HepG2 (cell line): ENCODE results near the gene ADAR. TPM values are rescaled to one million over a fixed set of nuclear protein-coding genes. Genes with fewer than 3 reads are reported as not detected.

Experiments used
- ATAC-seq: fragments of 200-7000 bp; cut with Tn5 transposase; 3 replicates; pipeline ENCODE4 v1.9.1; 2020; ENCODE audit warnings: mild to moderate bottlenecking, moderate library complexity
- BruUV-seq: library from RNA; stranded (reverse); fragments of 400-500 nt; replicated peaks from 2 replicates; lab custom pipeline; 2021; lab: Mats Ljungman, UMichigan
- CTCF ChIA-PET: fragments of 300-600 bp; formaldehyde crosslinking; extraction: SDS; loops from one replicate; lab custom pipeline; 2021; ENCODE audit warnings: low total read pairs, inconsistent platforms, low intra/inter-chr PET ratio; lab: Yijun Ruan, JAX
- POLR2A ChIA-PET: fragments of 350-600 bp; sonication (Branson Sonifier 250); formaldehyde crosslinking; loops from one replicate; lab custom pipeline; 2020; ENCODE audit warnings: antibody characterized with exemption, inconsistent platforms; lab: Yijun Ruan, JAX
- DNase-seq: peaks from one replicate; pipeline ENCODE4 v3.0.0-alpha.2; 2015; ENCODE audit warnings: low spot score
- FAIRE-seq: peaks from 3 replicates; lab custom pipeline; 2011; peaks lifted over from hg19 to GRCh38; lab: Jason Lieb, UNC
- H2AFZ ChIP-seq: one replicate; pipeline ENCODE4 v1.6.1; 2011; ENCODE audit warnings: low read length, inconsistent platforms
- H3K27ac ChIP-seq: fragments of 300-600 bp; 3 replicates; pipeline ENCODE4 v1.8.0; 2011; ENCODE audit warnings: mixed run types, mild to moderate bottlenecking, mixed read lengths, low read length, inconsistent platforms; ENCODE audit not compliant: insufficient read depth; ENCODE audit errors: extremely low read length
- H3K27me3 ChIP-seq, 2 experiments: fragments of 200-600 bp in 1 of 2; 2 replicates in 1 of 2; 3 replicates in 1 of 2; pipeline versions ENCODE4 v1.6.0 to v1.8.0; 2011; ENCODE audit warnings: low read length in 2 of 2, mild to moderate bottlenecking in 2 of 2, moderate library complexity in 2 of 2, inconsistent platforms in 1 of 2; ENCODE audit not compliant: insufficient read depth in 2 of 2, control insufficient read depth in 1 of 2
- H3K36me3 ChIP-seq, 2 experiments: fragments of 200-600 bp in 1 of 2; replicated peaks in 1 of 2; 2 replicates in 1 of 2; 3 replicates in 1 of 2; pipeline versions ENCODE4 v1.5.1 to v1.8.0; 2011; ENCODE audit warnings: low read length in 2 of 2, inconsistent platforms in 1 of 2; ENCODE audit not compliant: insufficient read depth in 2 of 2, control insufficient read depth in 1 of 2
- H3K4me1 ChIP-seq: 2 replicates; pipeline ENCODE4 v1.5.1; 2012; ENCODE audit warnings: low read length, inconsistent platforms; ENCODE audit not compliant: insufficient read depth
- H3K4me2 ChIP-seq: 2 replicates; pipeline ENCODE4 v1.6.0; 2011; ENCODE audit warnings: low read depth, low read length, inconsistent platforms
- H3K4me3 ChIP-seq, 3 experiments: fragments of 200-600 bp in 1 of 3; sonication (generic), shearing (Covaris generic) in 1 of 3; replicated peaks in 1 of 3; 2 replicates each; pipeline ENCODE4 v1.5.1; 2011 to 2016; ENCODE audit warnings: low read length in 3 of 3, inconsistent platforms in 2 of 3, low read depth in 2 of 3, mild to moderate bottlenecking in 2 of 3, control low read depth in 1 of 3, mixed read lengths in 1 of 3; ENCODE audit not compliant: insufficient read depth in 1 of 3
- H3K79me2 ChIP-seq: one replicate; pipeline ENCODE4 v1.6.1; 2011; ENCODE audit warnings: low read length, inconsistent platforms; ENCODE audit not compliant: insufficient read depth
- H3K9ac ChIP-seq: 2 replicates; pipeline ENCODE4 v1.6.0; 2011; ENCODE audit warnings: mild to moderate bottlenecking, low read depth, low read length, inconsistent platforms; ENCODE audit not compliant: insufficient read depth
- H3K9me3 ChIP-seq: 2 replicates; pipeline ENCODE4 v1.5.1; 2012; ENCODE audit warnings: mild to moderate bottlenecking, low read length
- H4K20me1 ChIP-seq: 2 replicates; pipeline ENCODE4 v1.6.0; 2011; ENCODE audit warnings: inconsistent platforms, mild to moderate bottlenecking, low read length, moderate library complexity; ENCODE audit not compliant: insufficient read depth
- AGO1 ChIP-seq: fragments of 200-400 bp; formaldehyde crosslinking; IDR thresholded peaks from 2 replicates; pipeline ENCODE4 v1.6.1; 2017; ENCODE audit warnings: mild to moderate bottlenecking, low read depth, low read length, moderate library complexity; ENCODE audit not compliant: poor library complexity, severe bottlenecking
- GTF3A ChIP-seq: sonication (generic); formaldehyde crosslinking; conservative IDR thresholded peaks from 2 replicates; pipeline ENCODE4 v1.4.0; 2020; ENCODE audit warnings: mild to moderate bottlenecking, missing genetic modification reagents
- HOXA3 ChIP-seq: sonication (generic); formaldehyde crosslinking; IDR thresholded peaks from 2 replicates; pipeline ENCODE4 v1.5.0; 2020; ENCODE audit warnings: missing genetic modification reagents
- RELA ChIP-seq: sonication (generic); formaldehyde crosslinking; IDR thresholded peaks from 2 replicates; pipeline ENCODE4 v1.4.0; 2020; ENCODE audit warnings: missing genetic modification reagents
- SMAD9 ChIP-seq: sonication (generic); formaldehyde crosslinking; IDR thresholded peaks from 2 replicates; pipeline ENCODE4 v1.5.1; 2020; ENCODE audit warnings: mild to moderate bottlenecking, missing genetic modification reagents
- TAF1 ChIP-seq: sonication (generic); formaldehyde crosslinking; IDR thresholded peaks from 2 replicates; pipeline ENCODE4 v1.4.0; 2020; ENCODE audit warnings: missing genetic modification reagents
- TMF1 ChIP-seq: sonication (generic); formaldehyde crosslinking; IDR thresholded peaks from 2 replicates; pipeline ENCODE4 v1.8.1; 2022; ENCODE audit warnings: low read depth, missing genetic modification reagents
- ZNF446 ChIP-seq: sonication (generic); formaldehyde crosslinking; IDR thresholded peaks from 2 replicates; pipeline ENCODE4 v1.5.0; 2020; ENCODE audit warnings: mild to moderate bottlenecking, missing genetic modification reagents
- ZNF781 ChIP-seq: sonication (generic); formaldehyde crosslinking; IDR thresholded peaks from 2 replicates; pipeline ENCODE4 v1.5.1; 2020; ENCODE audit warnings: borderline replicate concordance, mild to moderate bottlenecking, missing genetic modification reagents; ENCODE audit errors: not compliant biosample characterization
- WGBS: methylation state at CpG from one replicate; pipeline ENCODE4 v1.1.6; 2017; ENCODE audit warnings: low lambda C conversion rate; 5-methylcytosine and 5-hydroxymethylcytosine counted together
- in situ Hi-C: cut with HindIII; loops from 2 replicates; pipeline ENCODE4 v1.10.0; 2017; ENCODE audit warnings: low pct_unique_long_range_greater_than_20kb; ENCODE audit not compliant: extremely low pct_ligation_motif_present
- intact Hi-C: fragments of 100-400 bp; cut with micrococcal nuclease; formaldehyde crosslinking; loops from one replicate; pipeline ENCODE4 v1.10.0; 2022; ENCODE audit not compliant: unreplicated experiment
- polyA plus RNA-seq, 8 experiments: library from polyadenylated mRNA; depleted of rRNA in 3 of 8; stranded (reverse) in 7 of 8; unstranded in 1 of 8; fragments of >200 nt; fragmentation: Illumina TruSeq in 4 of 8; extraction: Trizol in 4 of 8; gene quantifications; 2 replicates each; pipeline versions ENCODE4 v1.2.1 to v1.2.3, GENCODE V29; 2011 to 2016; ENCODE audit warnings: low read depth in 4 of 8, missing spikeins in 1 of 8, mixed read lengths in 1 of 8; ENCODE audit not compliant: insufficient read depth in 1 of 8
- total RNA-seq, 5 experiments: library from RNA; depleted of rRNA; stranded (reverse); fragments of >200 nt; fragmentation: Illumina TruSeq; extraction: Trizol; gene quantifications; 2 replicates each; pipeline ENCODE4 v1.2.3, GENCODE V29; 2016; ENCODE audit warnings: low read depth in 1 of 5
- TF ChIP-seq, protein P1 (sequence below): sonication (generic); formaldehyde crosslinking; IDR thresholded peaks from 2 replicates; pipeline ENCODE4 v1.4.0; 2020; ENCODE audit warnings: missing genetic modification reagents
- TF ChIP-seq, protein P2 (sequence below): sonication (generic); formaldehyde crosslinking; IDR thresholded peaks from 2 replicates; pipeline ENCODE4 v1.5.0; 2020; ENCODE audit warnings: mild to moderate bottlenecking, missing genetic modification reagents, borderline replicate concordance

ADAR gene
- total and polyA plus RNA-seq, 2 of the 13 experiments (the other 11 are each of a cell fraction or from before 2014, with no cell fraction given) = 70.8 to 86.2 TPM

DNA sequence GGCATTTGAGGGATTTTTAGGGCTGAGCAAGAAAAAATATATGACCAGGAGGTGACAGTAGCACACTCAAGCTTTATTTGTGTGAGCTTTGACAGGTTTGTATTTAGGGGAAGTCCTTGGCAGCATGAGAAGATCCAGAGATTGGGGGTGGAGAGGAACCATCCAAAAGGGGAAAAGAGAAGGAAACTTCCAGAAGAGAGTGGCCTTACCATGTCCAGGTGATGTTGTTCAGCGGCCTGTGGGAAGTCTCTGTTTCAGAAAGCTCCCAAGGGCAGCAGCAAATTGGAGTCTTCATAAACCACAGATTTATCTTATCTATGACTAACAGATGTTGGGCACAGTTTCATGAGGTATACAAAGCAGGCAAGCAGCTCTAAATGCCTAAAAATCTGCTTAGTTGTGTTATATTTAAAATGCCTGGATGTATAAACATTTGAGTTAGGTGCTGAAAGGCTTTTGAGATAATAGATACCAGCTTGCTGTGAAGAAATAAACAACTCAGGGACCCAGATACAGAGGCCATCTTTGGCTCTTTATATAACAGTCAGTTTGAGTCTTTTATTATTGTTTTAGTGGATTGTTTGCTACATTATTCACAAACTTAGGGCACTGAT is 21.2 kb upstream of the ADAR start:
- in situ Hi-C loops (no loop called here), intact Hi-C loops (no loop called here)
- Histone ChIP-seq H3K79me2 (peaks cover 37% of the 10 kb centered on the region), H4K20me1 (peaks cover 7% of the 10 kb centered on the region), H3K4me2 (no peak overlapping the region), H3K4me1 (peaks cover 26% of the 10 kb centered on the region), H3K9ac (no peak overlapping the region), H3K4me3 (no peak overlapping the region), H3K9me3 (peaks cover 8% of the 10 kb centered on the region; the same call in 1 of the 2 replicates), H3K36me3 (peaks cover 0 to 5% of the 10 kb centered on the region in 2 experiments; a peak in 1 of 5 replicates), H2AFZ (no peak overlapping the region), H3K27ac (no peak overlapping the region), H3K27me3 (no peaks in the 10 kb centered on the region; a peak in 1 of 5 replicates)
- FAIRE-seq = no peak
- POLR2A ChIA-PET = no interaction called here
- CTCF ChIA-PET = no interaction called here
- no TSS peak for BruUV-seq
- 100% methylated on average over 1 of the region's 1 CpG for WGBS
- ATAC-seq = no peak
- no peak for DNase-seq
- TF ChIP-seq ZNF446 (CRISPR knock-in tag) = no peak
- no peak for TF ChIP-seq HOXA3
- no peak for TF ChIP-seq GTF3A (CRISPR knock-in tag)
- no peak for TF ChIP-seq AGO1
- TF ChIP-seq TAF1 (CRISPR knock-in tag) = no peak
- no peak for TF ChIP-seq RELA (CRISPR knock-in tag)
- no peak for TF ChIP-seq ZNF781 (CRISPR knock-in tag)
- TF ChIP-seq TMF1 (CRISPR knock-in tag) = no peak
- TF ChIP-seq, protein P1, sequence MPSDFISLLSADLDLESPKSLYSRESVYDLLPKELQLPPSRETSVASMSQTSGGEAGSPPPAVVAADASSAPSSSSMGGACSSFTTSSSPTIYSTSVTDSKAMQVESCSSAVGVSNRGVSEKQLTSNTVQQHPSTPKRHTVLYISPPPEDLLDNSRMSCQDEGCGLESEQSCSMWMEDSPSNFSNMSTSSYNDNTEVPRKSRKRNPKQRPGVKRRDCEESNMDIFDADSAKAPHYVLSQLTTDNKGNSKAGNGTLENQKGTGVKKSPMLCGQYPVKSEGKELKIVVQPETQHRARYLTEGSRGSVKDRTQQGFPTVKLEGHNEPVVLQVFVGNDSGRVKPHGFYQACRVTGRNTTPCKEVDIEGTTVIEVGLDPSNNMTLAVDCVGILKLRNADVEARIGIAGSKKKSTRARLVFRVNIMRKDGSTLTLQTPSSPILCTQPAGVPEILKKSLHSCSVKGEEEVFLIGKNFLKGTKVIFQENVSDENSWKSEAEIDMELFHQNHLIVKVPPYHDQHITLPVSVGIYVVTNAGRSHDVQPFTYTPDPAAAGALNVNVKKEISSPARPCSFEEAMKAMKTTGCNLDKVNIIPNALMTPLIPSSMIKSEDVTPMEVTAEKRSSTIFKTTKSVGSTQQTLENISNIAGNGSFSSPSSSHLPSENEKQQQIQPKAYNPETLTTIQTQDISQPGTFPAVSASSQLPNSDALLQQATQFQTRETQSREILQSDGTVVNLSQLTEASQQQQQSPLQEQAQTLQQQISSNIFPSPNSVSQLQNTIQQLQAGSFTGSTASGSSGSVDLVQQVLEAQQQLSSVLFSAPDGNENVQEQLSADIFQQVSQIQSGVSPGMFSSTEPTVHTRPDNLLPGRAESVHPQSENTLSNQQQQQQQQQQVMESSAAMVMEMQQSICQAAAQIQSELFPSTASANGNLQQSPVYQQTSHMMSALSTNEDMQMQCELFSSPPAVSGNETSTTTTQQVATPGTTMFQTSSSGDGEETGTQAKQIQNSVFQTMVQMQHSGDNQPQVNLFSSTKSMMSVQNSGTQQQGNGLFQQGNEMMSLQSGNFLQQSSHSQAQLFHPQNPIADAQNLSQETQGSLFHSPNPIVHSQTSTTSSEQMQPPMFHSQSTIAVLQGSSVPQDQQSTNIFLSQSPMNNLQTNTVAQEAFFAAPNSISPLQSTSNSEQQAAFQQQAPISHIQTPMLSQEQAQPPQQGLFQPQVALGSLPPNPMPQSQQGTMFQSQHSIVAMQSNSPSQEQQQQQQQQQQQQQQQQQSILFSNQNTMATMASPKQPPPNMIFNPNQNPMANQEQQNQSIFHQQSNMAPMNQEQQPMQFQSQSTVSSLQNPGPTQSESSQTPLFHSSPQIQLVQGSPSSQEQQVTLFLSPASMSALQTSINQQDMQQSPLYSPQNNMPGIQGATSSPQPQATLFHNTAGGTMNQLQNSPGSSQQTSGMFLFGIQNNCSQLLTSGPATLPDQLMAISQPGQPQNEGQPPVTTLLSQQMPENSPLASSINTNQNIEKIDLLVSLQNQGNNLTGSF = no peak
- no peak for TF ChIP-seq SMAD9
- TF ChIP-seq, protein P2, sequence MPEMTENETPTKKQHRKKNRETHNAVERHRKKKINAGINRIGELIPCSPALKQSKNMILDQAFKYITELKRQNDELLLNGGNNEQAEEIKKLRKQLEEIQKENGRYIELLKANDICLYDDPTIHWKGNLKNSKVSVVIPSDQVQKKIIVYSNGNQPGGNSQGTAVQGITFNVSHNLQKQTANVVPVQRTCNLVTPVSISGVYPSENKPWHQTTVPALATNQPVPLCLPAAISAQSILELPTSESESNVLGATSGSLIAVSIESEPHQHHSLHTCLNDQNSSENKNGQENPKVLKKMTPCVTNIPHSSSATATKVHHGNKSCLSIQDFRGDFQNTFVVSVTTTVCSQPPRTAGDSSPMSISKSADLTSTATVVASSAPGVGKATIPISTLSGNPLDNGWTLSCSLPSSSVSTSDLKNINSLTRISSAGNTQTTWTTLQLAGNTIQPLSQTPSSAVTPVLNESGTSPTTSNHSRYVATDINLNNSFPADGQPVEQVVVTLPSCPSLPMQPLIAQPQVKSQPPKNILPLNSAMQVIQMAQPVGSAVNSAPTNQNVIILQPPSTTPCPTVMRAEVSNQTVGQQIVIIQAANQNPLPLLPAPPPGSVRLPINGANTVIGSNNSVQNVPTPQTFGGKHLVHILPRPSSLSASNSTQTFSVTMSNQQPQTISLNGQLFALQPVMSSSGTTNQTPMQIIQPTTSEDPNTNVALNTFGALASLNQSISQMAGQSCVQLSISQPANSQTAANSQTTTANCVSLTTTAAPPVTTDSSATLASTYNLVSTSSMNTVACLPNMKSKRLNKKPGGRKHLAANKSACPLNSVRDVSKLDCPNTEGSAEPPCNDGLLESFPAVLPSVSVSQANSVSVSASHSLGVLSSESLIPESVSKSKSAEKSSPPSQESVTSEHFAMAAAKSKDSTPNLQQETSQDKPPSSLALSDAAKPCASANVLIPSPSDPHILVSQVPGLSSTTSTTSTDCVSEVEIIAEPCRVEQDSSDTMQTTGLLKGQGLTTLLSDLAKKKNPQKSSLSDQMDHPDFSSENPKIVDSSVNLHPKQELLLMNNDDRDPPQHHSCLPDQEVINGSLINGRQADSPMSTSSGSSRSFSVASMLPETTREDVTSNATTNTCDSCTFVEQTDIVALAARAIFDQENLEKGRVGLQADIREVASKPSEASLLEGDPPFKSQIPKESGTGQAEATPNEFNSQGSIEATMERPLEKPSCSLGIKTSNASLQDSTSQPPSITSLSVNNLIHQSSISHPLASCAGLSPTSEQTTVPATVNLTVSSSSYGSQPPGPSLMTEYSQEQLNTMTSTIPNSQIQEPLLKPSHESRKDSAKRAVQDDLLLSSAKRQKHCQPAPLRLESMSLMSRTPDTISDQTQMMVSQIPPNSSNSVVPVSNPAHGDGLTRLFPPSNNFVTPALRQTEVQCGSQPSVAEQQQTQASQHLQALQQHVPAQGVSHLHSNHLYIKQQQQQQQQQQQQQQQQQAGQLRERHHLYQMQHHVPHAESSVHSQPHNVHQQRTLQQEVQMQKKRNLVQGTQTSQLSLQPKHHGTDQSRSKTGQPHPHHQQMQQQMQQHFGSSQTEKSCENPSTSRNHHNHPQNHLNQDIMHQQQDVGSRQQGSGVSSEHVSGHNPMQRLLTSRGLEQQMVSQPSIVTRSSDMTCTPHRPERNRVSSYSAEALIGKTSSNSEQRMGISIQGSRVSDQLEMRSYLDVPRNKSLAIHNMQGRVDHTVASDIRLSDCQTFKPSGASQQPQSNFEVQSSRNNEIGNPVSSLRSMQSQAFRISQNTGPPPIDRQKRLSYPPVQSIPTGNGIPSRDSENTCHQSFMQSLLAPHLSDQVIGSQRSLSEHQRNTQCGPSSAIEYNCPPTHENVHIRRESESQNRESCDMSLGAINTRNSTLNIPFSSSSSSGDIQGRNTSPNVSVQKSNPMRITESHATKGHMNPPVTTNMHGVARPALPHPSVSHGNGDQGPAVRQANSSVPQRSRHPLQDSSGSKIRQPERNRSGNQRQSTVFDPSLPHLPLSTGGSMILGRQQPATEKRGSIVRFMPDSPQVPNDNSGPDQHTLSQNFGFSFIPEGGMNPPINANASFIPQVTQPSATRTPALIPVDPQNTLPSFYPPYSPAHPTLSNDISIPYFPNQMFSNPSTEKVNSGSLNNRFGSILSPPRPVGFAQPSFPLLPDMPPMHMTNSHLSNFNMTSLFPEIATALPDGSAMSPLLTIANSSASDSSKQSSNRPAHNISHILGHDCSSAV = no peak
